Measurements from ENCODE around the gene KRT2.

Gene KRT2

DNA sequence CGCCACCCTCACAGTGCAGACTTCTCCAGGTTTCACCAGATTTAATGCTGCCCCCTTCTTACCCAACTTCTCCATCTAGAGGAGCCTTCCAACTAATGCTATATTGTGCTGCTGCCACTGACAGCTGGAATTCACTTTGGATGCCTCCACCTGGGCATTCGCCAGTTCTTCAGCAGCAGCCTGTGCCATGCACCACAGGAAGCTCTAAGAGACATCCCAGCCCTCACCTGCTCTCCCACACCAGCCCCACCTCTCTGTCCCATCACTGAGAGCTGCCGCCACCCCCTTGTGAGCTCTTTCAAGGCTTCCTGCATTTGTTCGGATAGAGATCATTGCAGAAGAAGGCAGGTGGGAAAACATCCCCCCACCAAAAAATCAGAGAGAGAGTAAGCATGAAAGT, 4.6 kb upstream of the KRT2 start (continued):
- TF ChIP-seq, protein P1, sequence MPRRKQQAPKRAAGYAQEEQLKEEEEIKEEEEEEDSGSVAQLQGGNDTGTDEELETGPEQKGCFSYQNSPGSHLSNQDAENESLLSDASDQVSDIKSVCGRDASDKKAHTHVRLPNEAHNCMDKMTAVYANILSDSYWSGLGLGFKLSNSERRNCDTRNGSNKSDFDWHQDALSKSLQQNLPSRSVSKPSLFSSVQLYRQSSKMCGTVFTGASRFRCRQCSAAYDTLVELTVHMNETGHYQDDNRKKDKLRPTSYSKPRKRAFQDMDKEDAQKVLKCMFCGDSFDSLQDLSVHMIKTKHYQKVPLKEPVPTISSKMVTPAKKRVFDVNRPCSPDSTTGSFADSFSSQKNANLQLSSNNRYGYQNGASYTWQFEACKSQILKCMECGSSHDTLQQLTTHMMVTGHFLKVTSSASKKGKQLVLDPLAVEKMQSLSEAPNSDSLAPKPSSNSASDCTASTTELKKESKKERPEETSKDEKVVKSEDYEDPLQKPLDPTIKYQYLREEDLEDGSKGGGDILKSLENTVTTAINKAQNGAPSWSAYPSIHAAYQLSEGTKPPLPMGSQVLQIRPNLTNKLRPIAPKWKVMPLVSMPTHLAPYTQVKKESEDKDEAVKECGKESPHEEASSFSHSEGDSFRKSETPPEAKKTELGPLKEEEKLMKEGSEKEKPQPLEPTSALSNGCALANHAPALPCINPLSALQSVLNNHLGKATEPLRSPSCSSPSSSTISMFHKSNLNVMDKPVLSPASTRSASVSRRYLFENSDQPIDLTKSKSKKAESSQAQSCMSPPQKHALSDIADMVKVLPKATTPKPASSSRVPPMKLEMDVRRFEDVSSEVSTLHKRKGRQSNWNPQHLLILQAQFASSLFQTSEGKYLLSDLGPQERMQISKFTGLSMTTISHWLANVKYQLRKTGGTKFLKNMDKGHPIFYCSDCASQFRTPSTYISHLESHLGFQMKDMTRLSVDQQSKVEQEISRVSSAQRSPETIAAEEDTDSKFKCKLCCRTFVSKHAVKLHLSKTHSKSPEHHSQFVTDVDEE (CRISPR knock-in tag; IDR thresholded peaks at IDR 0.05) = no peak
- TF ChIP-seq ZFP30 (CRISPR knock-in tag; IDR thresholded peaks at IDR 0.05) = no peak
- no peak for TF ChIP-seq ZNF70 (CRISPR knock-in tag; IDR thresholded peaks at IDR 0.05)

DNA sequence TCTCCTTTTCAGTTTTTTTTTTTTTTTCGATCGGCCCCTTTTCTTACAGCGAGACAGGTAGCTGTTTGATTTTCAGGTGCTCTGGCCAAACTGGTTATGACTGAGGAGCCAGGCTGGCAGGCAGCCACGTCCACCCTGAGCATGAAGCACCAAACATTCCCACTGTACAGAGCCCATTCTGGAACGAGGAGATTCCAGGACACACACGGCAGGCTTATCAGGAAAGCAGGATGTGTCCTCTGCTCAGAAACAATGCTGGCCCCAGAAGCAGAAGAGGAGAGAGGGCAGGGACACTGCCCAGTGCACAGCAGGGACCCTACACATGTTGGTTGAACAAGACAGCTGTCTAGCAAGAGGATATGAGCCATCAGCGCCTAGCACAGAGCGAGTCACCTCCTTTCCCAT, 3.7 kb upstream of the KRT2 start:
- TF ChIP-seq ARNTL (CRISPR knock-in tag; IDR thresholded peaks at IDR 0.05; ENCODE audit: borderline replicate concordance, low read depth) (no peak), TOX (CRISPR knock-in tag; IDR thresholded peaks at IDR 0.05; ENCODE audit: borderline replicate concordance) (no peak), ZFP3 (CRISPR knock-in tag; IDR thresholded peaks at IDR 0.05) (no peak), ISL1 (CRISPR knock-in tag; IDR thresholded peaks at IDR 0.05) (no peak), RARB (CRISPR knock-in tag; IDR thresholded peaks at IDR 0.05) (no peak), ZNF70 (CRISPR knock-in tag; IDR thresholded peaks at IDR 0.05) (no peak), SNAI2 (CRISPR knock-in tag; IDR thresholded peaks at IDR 0.05) (no peak)
- TF ChIP-seq, protein P1 (CRISPR knock-in tag; IDR thresholded peaks at IDR 0.05) = no peak
- TF ChIP-seq, protein P2, sequence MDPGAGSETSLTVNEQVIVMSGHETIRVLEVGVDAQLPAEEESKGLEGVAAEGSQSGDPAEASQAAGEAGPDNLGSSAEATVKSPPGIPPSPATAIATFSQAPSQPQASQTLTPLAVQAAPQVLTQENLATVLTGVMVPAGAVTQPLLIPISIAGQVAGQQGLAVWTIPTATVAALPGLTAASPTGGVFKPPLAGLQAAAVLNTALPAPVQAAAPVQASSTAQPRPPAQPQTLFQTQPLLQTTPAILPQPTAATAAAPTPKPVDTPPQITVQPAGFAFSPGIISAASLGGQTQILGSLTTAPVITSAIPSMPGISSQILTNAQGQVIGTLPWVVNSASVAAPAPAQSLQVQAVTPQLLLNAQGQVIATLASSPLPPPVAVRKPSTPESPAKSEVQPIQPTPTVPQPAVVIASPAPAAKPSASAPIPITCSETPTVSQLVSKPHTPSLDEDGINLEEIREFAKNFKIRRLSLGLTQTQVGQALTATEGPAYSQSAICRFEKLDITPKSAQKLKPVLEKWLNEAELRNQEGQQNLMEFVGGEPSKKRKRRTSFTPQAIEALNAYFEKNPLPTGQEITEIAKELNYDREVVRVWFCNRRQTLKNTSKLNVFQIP (CRISPR knock-in tag; IDR thresholded peaks at IDR 0.05; ENCODE audit: borderline replicate concordance, low read depth) = no peak
- TF ChIP-seq, protein P3, sequence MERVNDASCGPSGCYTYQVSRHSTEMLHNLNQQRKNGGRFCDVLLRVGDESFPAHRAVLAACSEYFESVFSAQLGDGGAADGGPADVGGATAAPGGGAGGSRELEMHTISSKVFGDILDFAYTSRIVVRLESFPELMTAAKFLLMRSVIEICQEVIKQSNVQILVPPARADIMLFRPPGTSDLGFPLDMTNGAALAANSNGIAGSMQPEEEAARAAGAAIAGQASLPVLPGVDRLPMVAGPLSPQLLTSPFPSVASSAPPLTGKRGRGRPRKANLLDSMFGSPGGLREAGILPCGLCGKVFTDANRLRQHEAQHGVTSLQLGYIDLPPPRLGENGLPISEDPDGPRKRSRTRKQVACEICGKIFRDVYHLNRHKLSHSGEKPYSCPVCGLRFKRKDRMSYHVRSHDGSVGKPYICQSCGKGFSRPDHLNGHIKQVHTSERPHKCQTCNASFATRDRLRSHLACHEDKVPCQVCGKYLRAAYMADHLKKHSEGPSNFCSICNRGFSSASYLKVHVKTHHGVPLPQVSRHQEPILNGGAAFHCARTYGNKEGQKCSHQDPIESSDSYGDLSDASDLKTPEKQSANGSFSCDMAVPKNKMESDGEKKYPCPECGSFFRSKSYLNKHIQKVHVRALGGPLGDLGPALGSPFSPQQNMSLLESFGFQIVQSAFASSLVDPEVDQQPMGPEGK (CRISPR knock-in tag; IDR thresholded peaks at IDR 0.05; ENCODE audit: borderline replicate concordance) = no peak
- ATAC-seq = no peak

DNA sequence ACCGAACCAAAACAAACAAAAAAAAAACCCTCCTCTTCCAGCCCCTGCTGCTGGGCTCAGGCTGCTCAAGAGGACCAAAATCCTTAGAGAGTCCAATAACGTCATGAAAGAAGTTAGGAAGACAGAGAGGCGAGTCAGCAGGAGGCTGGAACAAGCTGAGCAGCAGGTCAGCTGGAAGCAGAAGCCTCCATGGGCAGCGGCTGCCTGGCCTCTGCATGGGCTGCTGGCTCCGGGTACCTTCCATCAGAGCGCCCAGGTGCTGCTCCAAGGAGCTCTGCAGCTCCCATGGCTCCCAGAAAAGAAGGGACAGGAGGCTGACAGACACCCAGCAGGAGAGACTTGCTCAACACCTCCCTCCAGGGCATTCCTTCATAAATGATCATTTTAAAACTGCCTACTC, 3.2 kb upstream of the KRT2 start:
- ATAC-seq = no peak
- TF ChIP-seq BACH2 (CRISPR knock-in tag; IDR thresholded peaks at IDR 0.05; ENCODE audit: borderline replicate concordance) (no peak), SNAI2 (CRISPR knock-in tag; IDR thresholded peaks at IDR 0.05) (no peak), OSR1 (CRISPR knock-in tag; IDR thresholded peaks at IDR 0.05) (no peak), ISL1 (CRISPR knock-in tag; IDR thresholded peaks at IDR 0.05) (no peak), ZNF8 (CRISPR knock-in tag; IDR thresholded peaks at IDR 0.05) (no peak), ZFP30 (CRISPR knock-in tag; IDR thresholded peaks at IDR 0.05) (no peak), ESRRG (CRISPR knock-in tag; IDR thresholded peaks at IDR 0.05) (no peak), RARB (CRISPR knock-in tag; IDR thresholded peaks at IDR 0.05) (no peak), TOX (CRISPR knock-in tag; IDR thresholded peaks at IDR 0.05; ENCODE audit: borderline replicate concordance) (no peak), GLIS3 (CRISPR knock-in tag; IDR thresholded peaks at IDR 0.05) (no peak), ZNF565 (CRISPR knock-in tag; conservative IDR thresholded peaks at IDR 0.05; ENCODE audit: low read depth) (no peak), PPARA (CRISPR knock-in tag; IDR thresholded peaks at IDR 0.05; ENCODE audit: borderline replicate concordance) (no peak), ZNF70 (CRISPR knock-in tag; IDR thresholded peaks at IDR 0.05) (no peak)
- TF ChIP-seq, protein P2 (CRISPR knock-in tag; IDR thresholded peaks at IDR 0.05; ENCODE audit: borderline replicate concordance, low read depth) = no peak
- TF ChIP-seq, protein P1 (CRISPR knock-in tag; IDR thresholded peaks at IDR 0.05) = no peak
- TF ChIP-seq, protein P4, sequence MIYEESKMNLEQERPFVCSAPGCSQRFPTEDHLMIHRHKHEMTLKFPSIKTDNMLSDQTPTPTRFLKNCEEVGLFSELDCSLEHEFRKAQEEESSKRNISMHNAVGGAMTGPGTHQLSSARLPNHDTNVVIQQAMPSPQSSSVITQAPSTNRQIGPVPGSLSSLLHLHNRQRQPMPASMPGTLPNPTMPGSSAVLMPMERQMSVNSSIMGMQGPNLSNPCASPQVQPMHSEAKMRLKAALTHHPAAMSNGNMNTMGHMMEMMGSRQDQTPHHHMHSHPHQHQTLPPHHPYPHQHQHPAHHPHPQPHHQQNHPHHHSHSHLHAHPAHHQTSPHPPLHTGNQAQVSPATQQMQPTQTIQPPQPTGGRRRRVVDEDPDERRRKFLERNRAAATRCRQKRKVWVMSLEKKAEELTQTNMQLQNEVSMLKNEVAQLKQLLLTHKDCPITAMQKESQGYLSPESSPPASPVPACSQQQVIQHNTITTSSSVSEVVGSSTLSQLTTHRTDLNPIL (CRISPR knock-in tag; IDR thresholded peaks at IDR 0.05; ENCODE audit: low read depth) = no peak
- TF ChIP-seq, protein P3 (CRISPR knock-in tag; IDR thresholded peaks at IDR 0.05; ENCODE audit: borderline replicate concordance) = no peak
